Activated CD4-positive, alpha-beta T cell treated with anti-CD3 and anti-CD28 coated beads, Interleukin-2, Interleukin-4, amounts not matched to agents 100 ng/mL and 50 ng/mL, durations not matched to agents 16 hours and 8 hours (primary cell): ENCODE measurements around the gene ABCD3.
"Not testable (repeated sequence)": the region's sequence is repeated elsewhere in the genome, so short reads cannot be mapped to it uniquely, and the experiment has no call there.

ENCODE experiments used
- DNase-seq: peaks from one replicate; pipeline ENCODE4 v3.0.0-alpha.2; 2020; ENCODE audit warnings: low spot score

Gene ABCD3

DNA sequence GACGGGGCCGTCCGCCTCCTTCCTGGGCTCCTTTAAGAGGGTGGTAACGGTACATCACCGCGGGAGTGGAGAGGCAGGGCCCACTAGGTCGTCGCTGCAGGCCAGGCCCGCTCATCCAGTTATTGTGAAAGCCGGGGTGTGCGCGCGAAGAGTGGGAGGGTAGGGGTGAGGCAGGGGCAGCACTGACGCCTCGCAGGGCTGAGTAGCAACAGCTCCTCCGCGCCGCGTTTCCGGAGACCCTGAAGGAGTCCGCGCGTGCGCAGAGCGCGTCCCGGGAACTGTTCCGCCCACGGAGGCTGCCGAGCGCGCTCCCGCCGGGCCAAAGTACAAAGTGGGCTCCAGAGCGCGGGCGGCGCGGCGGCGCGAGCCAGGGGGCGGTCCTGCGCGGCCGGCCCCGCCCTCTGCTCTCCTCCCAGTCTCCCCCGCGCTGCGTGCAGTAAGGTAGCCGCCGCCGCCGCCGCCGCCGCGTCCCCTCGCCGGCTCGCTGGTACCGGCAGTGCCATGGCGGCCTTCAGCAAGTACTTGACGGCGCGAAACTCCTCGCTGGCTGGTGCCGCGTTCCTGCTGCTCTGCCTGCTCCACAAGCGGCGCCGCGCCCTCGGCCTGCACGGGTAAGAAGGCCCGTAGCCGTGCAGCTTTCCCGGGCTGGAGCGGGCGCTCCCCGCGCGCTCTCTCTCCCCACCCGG, at the start of gene ABCD3:
TSS of gene ABCD3 (plus strand) at position 412 of the 686 bp plus-strand sequence. CDS start at position 502, 90 bp downstream.
- DNase-seq: peak; percentile 96

DNA sequence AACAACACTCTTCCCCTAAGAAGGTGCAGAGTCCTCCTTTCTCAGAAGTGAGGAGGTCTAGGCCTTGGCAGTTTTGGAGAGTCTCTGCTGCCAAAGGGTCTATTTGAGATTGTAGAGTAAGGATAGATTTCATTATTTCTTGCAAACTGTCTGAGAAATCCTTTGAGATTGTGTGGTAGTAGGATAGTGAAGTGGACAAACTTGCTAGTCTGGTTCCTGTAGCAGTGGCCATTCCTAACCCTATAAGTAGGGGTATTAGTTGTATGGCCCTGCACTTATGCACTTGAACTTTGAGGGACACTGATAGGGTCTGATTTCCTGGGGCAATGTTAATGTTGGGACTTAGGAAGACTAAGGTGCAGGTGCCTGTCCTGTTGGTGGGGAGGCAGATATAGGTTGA, 45.4 kb upstream of the ABCD3 start:
- not testable (repeated sequence) for DNase-seq

DNA sequence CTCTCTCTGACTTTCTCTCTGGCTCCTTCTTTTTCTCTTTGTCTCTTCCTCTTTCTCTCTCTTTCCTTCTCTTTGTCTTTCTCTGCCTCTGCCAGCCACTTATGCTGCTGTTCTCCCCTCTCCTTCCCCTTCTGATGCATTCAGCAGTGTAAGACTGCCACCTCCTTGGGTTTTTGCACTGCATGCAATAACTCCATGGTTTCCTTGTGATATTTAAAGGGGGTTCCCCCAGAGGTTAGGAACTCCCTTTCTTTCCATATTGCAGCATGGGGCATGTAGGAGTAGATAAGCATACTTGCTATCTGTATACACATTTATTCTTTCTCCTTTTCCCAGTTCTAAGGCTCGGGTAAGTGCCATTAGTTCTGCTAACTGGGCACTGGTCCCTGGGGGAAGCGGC, 44.9 kb upstream of the ABCD3 start:
- DNase-seq: not testable (repeated sequence)

DNA sequence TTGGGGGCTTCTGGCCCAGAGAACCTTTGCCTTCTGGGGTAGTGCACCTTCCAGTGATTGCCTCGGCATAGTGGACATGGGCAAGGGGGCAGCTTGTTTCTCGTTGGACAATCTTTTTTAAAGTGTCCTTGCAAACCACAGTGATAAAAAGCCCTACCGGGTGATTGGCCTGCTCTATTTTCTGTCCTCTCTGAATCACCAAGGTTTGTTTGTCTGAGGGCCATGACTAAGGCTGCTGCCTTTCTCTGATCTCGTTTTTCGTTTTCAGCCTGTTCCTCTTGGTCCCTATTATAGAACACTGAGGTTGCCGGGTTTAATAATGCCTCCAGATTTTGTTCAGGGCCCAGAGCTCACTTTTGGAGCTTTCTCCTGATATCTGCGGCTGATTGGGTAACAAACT, 42.5 kb upstream of the ABCD3 start:
- DNase-seq: not testable (repeated sequence)

DNA sequence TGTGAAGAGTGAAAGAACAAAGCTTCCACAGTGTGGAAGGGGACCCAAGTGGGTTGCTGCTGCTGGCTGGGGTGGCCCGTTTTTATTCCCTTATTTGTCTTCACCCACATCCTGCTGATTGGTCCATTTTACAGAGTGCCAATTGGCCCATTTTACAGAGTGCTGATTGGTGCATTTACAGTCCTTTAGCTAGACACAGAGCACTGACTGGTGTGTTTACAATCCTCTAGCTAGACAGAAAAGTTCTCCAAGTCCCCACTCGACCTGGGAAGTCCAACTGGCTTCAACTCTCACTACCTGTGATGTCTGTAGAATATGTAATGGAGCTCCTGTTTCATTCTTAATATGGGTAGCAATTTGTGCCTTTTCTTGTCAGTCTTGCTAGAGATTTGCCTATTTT, 39.7 kb upstream of the ABCD3 start:
- DNase-seq: not testable (repeated sequence)

DNA sequence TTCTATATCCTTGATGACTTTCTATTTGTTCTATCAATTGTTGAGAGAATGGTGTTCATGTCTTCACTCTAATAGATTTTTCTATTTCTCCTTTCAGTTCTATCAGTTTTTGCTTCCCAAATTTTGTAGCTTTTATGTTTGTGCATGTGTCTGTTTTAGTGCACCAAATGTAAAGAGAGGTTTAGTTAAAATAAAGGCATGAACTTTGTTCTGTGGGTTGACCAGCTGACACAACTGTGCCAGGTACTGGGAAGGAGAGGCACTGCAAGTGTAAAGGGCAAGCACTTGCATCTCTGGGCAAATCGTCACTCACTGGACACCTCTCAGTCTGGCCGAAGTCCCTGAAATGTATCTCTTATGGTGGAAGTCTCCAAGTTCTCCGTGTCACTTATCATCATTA, 38.6 kb upstream of the ABCD3 start:
- no peak for DNase-seq

DNA sequence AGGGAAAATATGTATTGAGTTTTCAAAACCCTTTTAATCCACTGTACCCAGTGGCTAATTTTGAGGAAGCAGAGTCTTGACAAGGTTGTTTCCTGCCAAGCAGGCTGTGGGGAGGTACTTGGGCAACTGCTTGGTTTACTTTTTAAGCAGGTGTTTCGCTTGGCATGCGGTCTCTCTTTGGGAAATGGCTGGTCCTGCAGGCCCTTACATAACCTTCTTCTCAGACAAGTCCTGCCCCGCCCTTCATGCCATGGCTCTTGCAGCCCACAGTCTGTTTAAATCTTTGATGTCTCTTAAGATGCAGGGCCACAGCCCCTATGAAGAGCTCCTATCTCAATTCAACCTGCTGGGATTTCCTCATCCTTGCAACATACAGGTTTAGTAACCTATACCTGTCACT, 36.0 kb upstream of the ABCD3 start:
- DNase-seq: no peak

DNA sequence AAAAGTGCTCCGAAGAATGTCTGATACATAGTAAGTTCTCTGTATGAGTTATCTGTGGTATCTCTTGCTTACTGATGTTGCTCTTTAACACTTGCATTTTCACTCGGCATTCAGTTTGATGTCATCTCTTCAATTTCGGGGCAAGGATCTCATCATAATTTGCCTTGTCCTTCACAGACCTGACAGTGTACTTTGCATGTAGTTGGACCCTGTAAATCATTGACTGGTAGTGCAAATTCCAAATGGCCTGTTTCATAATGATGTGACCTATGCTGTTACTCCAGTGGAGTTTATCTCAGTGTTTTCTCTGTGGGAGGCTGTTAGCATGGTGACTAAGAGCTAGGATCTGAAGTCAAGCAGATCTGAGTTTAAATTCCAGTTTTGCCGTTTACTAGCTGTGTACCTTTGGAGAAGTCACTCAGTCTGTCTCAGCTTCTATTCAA, 34.2 kb upstream of the ABCD3 start:
- DNase-seq: peak; percentile 76

DNA sequence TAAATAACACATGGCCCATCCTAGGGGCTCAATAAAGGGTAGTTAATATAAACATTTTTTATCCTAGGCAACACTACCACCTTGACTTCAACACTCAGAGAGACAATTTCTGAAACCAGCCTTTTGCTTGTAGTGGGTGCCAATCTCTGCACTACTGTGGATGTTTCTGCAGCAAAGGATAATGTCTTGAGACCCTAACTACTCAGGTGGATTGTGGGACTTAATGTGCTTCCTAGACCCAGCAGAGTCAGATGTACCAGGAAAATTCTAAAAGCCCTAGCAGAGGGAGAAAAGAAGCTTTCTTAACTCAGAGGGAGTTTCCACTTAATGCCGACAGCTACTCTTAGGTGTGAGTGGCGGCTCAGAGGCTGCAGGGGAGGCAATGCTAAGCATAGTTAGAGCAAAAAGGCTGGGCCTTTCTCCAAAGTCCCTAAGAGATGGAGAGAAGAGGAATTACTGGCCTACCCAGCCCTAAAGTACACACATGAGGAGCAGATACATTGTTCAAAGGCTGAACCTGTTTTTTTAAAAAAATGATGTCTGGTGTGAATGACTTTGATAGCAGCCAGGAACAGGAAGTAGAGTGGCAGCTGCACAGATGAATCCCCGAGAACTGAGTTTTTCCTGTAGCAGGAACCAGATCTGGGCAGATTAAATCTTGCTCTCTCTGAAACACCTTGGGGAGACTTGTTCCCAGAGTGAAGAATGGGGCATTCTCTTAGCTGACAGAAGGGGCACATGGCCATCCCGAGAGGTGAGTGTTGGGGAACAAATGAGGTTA, 33.5 kb upstream of the ABCD3 start:
- DNase-seq: peak; percentile 15

DNA sequence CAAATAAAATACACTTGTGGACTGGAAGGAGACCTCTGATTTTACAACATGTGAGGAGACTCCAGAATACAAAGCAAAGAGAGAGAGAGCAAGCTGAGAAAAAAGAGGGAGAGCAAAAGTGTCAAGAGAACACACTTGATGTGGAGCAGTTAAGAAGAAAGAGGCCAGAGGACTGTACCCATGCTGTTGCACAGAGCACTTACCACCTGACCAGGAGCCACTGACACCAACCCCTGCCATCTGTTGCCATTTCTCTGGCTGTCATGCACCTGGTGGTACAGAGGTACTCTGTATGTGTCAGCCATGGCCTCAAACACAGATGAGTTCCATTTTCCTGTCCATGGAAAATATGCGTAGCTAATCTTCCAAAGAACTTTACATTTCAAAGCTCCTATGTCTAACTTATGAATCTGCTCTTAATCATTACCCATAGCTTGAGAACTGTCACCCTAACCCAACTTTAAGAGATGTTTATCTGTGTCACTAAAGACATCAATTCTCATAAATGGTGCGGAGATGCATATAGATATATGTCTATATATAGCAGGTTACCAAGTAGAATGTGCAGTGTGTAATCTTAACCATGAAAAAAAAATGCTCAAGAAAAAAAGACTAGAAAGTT, 32.8 kb upstream of the ABCD3 start:
- no peak for DNase-seq

DNA sequence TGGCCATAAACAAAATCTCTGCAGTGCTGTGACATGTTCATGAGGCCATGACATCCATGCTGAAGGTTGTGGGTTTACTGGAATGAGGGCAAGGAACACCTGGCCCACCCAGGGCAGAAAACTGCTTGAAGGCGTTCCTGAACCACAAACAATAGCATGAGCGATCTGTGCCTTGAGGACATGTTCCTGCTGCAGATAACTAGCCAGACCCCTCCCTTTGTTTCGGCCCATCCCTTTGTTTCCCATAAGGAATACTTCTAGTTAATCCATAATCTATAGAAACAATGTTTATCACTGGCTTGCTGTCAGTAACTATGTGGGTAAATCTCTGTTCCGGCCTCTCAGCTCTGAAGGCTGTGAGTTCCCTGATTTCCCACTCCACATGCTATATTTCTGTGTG, 28.9 kb upstream of the ABCD3 start:
- no peak for DNase-seq

DNA sequence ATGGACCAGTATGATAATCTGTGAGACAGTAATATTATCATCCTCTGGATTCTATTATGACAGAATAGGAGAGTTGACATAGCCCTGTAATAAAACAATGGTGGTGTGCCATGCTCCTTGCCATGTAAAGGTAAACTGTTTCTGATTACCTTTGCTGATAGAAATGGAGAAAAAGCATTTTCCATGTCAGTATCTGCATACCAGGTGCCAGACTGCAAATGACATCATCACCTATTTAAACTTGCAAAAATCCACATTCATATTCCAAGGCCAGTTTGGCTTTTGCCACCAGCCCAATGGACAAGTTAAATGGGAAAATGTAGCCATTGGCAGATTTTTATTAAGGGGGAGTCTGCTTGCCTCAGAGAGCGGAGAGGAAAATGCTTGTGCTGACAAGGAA, 23.9 kb upstream of the ABCD3 start:
- DNase-seq: no peak

DNA sequence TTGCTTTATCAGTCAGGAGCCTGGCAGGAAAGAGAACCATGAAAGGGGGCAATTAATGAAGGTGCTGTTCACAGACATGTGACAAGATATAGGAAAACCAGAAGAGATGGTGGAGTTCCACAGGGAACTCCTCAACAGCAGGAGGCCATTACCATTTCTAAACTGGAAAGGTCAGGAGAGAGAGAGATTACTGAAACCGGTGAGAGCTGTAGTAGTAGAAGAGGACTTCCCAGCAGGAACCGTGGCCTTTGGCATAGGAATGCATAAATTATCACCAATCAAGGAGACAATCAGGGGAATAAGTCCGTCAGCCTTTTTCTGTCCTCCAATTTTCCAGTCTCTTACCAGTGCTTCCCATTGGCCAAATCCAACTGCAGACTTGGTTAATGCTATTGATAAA, 23.0 kb upstream of the ABCD3 start:
- no peak for DNase-seq

DNA sequence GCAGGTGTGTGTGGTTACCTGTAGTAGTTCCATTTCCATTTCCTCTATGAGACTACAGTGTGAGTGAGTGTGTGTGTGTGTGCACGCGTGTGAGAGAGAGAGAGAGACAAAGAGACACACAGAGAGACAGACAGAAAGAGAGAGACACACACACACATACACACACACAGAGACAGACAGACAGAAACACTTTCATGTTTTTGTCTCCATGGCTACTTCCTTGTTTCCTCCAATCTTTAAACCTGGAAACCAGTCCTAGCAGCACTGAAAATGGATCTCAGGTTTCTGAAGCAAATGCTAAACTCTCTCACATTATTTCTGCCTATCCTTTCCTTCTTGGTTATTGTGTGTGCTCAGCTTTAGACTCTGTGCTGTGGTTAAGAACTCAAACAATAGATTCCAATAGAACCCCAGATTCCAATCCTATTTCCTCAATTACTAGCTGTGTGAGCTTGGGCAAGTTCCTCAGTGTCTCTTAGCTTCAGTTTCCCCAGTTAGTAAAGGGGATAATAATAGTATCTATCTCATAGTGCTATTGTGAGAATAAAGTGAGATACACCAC, 22.4 kb upstream of the ABCD3 start:
- no peak for DNase-seq

DNA sequence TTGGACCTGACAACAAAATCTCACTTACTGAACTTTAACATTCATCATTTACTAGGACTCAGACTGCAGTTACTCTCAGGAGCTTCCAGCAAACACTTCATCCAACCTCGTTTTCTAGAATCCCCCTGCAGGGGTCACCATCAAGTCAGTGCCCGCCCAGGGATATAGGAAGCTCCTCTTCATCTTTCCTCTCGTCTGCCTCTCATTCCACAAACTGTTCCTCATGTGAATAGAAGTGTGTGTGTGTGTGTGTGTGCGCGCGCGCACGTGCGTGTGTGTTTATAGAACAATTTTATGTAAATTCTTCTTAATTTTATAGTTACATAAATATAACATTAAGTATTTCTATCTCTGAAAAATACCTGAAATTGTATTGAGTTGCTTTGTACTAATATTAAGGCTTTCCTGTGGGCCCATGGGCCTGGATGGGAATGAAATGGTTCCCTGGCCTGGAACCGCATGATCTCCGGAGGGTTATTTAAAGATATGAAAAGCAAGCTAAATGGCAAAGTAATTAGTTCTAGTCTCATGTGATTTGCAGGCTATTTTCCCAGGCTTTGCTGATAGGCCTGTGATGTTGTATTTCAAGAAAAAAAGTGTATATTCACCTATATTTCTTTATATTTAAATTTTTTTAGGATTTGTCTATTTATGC, 21.7 kb upstream of the ABCD3 start:
- DNase-seq: no peak

DNA sequence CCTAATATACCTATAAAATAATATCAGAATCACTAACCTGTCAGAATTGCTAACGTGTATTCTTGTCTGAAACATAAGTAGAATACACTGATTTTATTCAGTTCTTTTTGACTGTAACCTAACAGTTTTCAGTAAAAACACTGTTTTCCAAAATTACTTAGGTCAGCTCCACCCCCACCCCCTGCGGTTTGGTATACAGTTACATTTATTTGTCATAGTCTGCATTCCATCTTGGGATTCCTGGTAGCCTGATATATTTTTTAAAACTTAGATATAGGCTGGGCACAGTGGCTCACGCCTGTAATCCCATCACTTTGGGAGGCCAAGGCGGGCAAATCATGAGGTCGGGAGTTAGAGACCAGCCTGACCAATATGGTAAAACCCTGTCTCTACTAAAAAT, 19.8 kb upstream of the ABCD3 start:
- DNase-seq: no peak

DNA sequence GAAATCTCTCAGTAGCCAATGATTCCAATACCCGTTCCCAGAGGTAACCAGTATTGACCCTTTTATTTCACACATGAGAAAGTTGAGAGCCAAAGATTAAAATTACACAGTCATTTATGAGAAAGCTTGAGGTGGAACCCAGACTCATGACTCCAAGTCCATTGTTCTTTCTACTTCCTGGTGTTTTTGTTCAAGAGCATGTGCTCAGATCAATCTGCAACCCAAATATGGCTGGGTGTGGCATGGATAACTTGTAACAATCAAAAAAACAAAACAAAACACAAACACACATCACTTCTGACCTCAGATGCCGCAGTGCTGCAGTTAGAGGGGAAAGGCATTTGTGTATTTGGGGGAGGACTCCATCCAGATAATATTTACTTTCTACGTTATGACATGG, 18.7 kb upstream of the ABCD3 start:
- DNase-seq: no peak

DNA sequence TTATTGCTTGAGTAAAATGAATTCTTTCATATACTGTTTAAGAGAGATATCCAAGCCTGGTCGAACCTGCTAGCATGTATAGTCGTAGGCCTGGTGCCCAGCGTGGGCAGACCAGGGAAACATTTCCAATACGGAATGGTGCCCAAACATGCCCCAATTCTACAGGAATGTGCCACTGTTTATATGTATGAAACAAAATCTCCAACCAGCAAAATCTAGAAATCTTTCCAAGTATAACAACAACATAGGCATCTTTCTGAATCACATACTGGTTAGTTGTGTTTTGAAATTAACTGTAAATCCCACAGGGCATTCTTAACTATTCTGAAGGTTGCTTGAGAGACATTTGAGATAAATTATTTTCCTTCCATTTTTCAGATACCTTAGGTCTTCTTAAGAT, 17.0 kb upstream of the ABCD3 start:
- no peak for DNase-seq

DNA sequence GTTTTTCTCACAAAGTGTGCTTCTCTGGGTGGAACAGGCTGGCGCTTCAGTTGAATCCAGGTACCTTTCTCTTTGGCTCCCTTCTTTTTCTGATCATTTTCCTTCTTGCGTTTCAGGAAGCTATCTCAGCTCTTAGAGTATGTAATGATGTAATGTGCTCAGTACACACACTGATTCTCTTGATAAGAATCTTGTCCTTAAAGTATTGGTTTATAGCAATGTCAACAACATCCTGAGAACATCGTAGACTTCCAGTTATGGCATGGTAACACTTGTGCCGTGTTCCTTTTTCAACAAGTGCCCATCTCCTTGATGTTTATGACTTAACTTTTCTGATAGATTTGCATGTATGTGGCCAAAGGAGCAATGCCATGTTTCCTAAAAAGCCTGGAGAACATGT, 11.7 kb upstream of the ABCD3 start:
- DNase-seq: no peak

DNA sequence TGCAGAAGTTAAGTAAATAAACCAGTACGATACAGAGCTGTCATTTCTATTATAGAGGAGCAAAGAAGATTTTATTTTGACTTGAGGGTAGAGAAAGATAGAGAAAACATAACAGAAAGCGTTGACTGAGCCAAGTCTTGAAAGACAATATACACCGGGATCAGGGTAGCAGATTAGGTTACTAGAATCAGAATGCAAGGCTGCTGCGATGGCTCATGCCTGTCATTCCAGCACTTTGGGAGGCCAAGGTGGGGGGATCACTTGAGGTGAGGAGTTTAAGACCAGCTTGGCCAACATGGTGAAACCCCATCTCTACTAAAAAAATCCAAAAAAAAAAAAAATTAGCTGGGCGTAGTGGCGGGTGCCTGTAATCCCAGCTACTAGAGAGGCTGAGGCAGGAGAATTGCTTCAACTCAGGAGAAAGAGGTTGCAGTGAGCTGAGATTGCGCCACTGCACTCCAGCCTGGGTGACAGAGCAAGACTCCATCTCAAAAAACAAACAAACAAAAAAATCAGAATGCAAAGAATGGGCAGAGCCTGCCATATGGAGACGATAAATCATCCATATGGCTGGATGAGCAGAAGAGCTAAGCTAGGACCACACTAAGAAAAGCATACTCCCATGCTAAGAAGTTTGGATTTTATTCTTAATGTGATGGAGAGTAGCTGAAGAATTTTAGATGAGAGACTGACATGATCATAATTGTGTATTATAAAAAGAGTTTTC, 9.9 kb upstream of the ABCD3 start:
- no peak for DNase-seq

DNA sequence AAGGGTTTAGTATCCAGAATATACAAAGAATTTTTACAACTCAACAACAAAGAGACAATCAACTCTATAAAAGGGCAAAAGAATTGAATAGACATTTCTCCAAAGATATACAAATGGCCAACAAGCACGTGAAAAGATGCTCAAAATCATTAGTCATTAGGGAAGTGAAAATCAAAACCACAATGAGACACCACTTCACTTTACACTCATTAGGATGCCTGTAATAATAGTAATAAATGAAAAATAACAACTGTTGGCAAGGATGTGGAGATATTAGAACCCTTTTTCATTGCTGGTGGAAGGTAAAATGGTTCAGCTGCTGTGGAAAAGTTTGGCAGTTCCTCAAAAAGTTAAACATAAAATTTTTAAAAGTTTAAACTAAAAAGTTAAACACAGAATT, 7.0 kb upstream of the ABCD3 start:
- DNase-seq: peak; percentile 11

DNA sequence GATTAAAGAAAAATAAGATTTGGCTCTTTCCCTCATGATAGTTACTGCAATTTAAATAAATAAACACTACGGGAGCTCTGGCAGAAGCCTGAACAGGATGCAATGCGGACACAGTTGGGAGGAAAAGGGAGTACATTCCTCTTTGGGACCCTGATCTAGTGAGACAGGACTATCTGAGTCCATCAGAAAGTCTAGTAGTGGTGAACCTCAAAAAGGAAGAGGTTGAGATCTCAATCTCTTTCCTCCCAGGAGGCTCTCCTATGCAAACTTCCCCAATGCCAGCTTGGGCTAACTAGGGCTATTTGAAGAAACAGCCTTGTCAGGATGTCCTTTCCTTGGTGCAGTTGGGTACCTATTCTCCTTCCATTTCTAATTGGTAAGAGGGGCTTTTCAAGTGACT, 4.9 kb upstream of the ABCD3 start:
- no peak for DNase-seq
